Body of pancreas (tissue), 4 donors: ENCODE measurements around the gene RGS8.

ENCODE experiments used
- CTCF ChIP-seq, 7 experiments: fragments of 450-650 bp in 4 of 7; fragments of 200-600 bp in 3 of 7; sonication (generic) in 3 of 7; IDR thresholded peaks; one replicate each; pipeline ENCODE4 v1.5.1; 2016 to 2019; ENCODE audit warnings: antibody characterized with exemption in 7 of 7
- POLR2A ChIP-seq, 3 donors: fragments of 450-650 bp; IDR thresholded peaks; one replicate each; pipeline ENCODE4 v1.6.1; 2016; ENCODE audit warnings: antibody characterized with exemption in 3 of 3, mild to moderate bottlenecking in 2 of 3

DNA sequence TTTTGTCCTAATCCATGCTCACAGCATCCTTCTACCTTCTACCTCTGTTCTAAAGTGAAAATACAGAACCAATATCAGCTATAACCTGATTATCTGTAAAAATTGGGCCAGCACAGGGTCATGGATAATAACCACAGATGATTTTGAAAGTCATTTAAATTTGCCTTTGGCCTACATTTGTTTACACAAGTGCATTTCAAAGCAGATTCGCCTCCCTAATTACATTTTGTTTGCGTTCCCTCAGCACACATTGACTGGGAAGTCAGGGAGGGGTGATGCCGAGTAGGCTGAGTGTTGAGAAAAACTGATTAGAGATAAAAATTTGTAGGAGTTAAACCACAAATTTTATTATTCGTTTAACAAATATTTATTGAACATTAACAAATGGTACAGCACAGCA lies 19.2 kb upstream of the RGS8 start:
- TF ChIP-seq CTCF (IDR thresholded peaks at IDR 0.05) (no peak), POLR2A (IDR thresholded peaks at IDR 0.05) (no peak)
